GM19043 (cell line): ENCODE results near the gene ZFYVE21.

Experiments
- ATAC-seq: cut with Tn5 transposase; IDR thresholded peaks from one replicate; pipeline ENCODE4 v1.9.1; 2021; ENCODE audit warnings: low read depth; ENCODE audit not compliant: unreplicated experiment

Gene ZFYVE21

GRCh38 chr14:103691655-103692054 is 24.0 kb upstream of the ZFYVE21 start:
- peak; percentile 44 for ATAC-seq

GRCh38 chr14:103692159-103692558 is 23.5 kb upstream of the ZFYVE21 start:
- peak; percentile 26 for ATAC-seq

GRCh38 chr14:103692871-103693270 is 22.7 kb upstream of the ZFYVE21 start:
- ATAC-seq = no peak

GRCh38 chr14:103693515-103693914 is 22.1 kb upstream of the ZFYVE21 start:
- ATAC-seq = no peak

GRCh38 chr14:103694572-103695026 is 21.0 kb upstream of the ZFYVE21 start:
- ATAC-seq = no peak

GRCh38 chr14:103695296-103696069 is 20.1 kb upstream of the ZFYVE21 start:
- ATAC-seq = no peak

GRCh38 chr14:103696070-103696402 is 19.6 kb upstream of the ZFYVE21 start:
- no peak for ATAC-seq

- ATAC-seq = no peak
Observed at GRCh38 chr14:103696466-103697071, 19.0 kb upstream of the ZFYVE21 start.

- ATAC-seq = no peak
Observed at GRCh38 chr14:103697206-103697602, 18.4 kb upstream of the ZFYVE21 start.

- no peak for ATAC-seq
Observed at GRCh38 chr14:103697603-103698379, 17.8 kb upstream of the ZFYVE21 start.

- ATAC-seq = no peak
Observed at GRCh38 chr14:103698380-103699260, 17.0 kb upstream of the ZFYVE21 start.

- ATAC-seq = no peak
Observed at GRCh38 chr14:103699261-103699661, 16.3 kb upstream of the ZFYVE21 start.

- ATAC-seq = no peak
Observed at GRCh38 chr14:103699901-103700752, 15.5 kb upstream of the ZFYVE21 start.

GRCh38 chr14:103700753-103701490 is 14.7 kb upstream of the ZFYVE21 start:
- ATAC-seq = no peak

GRCh38 chr14:103702095-103702494 is 13.5 kb upstream of the ZFYVE21 start:
- ATAC-seq = no peak

GRCh38 chr14:103702497-103703432 is 12.8 kb upstream of the ZFYVE21 start:
- no peak for ATAC-seq

GRCh38 chr14:103703433-103704385 is 11.9 kb upstream of the ZFYVE21 start:
- no peak for ATAC-seq
